Vagina (tissue), 2 donors: ENCODE data around the gene DCT. TPM values are rescaled to one million over a fixed set of nuclear protein-coding genes. Genes with fewer than 3 reads are reported as not detected.

Experiments
- DNase-seq, 2 donors: peaks; one replicate each; pipeline ENCODE4 v3.0.0-alpha.2; 2017; ENCODE audit errors: extremely low spot score in 2 of 2
- H3K27ac ChIP-seq: fragments of 200-600 bp; sonication (generic); one replicate; pipeline ENCODE4 v1.5.1; 2019
- H3K27me3 ChIP-seq: fragments of 200-600 bp; sonication (generic); one replicate; pipeline ENCODE4 v1.5.1; 2019
- H3K36me3 ChIP-seq, 2 donors: fragments of 200-600 bp; sonication (generic); one replicate each; pipeline ENCODE4 v1.5.1; 2017 to 2019
- H3K4me1 ChIP-seq: fragments of 200-600 bp; sonication (generic); one replicate; pipeline ENCODE4 v1.5.1; 2019
- H3K4me3 ChIP-seq, 2 donors: fragments of 200-600 bp; sonication (generic); 1 replicate in 1 of 2; 2 replicates in 1 of 2; pipeline ENCODE4 v1.5.1; 2016 to 2019
- H3K9me3 ChIP-seq: fragments of 200-600 bp; sonication (generic); one replicate; pipeline ENCODE4 v1.5.1; 2019
- POLR2A ChIP-seq, 2 donors: fragments of 450-650 bp; IDR thresholded peaks; one replicate each; pipeline ENCODE4 v1.6.1; 2017; ENCODE audit warnings: antibody characterized with exemption in 2 of 2, mild to moderate bottlenecking in 2 of 2, moderate library complexity in 2 of 2
- POLR2AphosphoS5 ChIP-seq, 2 donors: sonication (generic); formaldehyde crosslinking; IDR thresholded peaks; one replicate each; pipeline ENCODE4 v1.9.0; 2017; ENCODE audit warnings: antibody characterized with exemption in 2 of 2, mild to moderate bottlenecking in 2 of 2, low read depth in 1 of 2; ENCODE audit not compliant: insufficient read depth in 1 of 2
- intact Hi-C: fragments of 100-400 bp; cut with DNase I; formaldehyde crosslinking; loops from one replicate; pipeline ENCODE4 v1.15.1; 2023
- total RNA-seq: library from RNA; depleted of rRNA; stranded (reverse); fragments of >200 nt; gene quantifications from one replicate; pipeline ENCODE4 v1.2.3, GENCODE V29; 2016
- TF ChIP-seq, protein P1 (sequence below), 3 experiments: fragments of 450-650 bp in 2 of 3; fragments of 200-600 bp in 1 of 3; sonication (generic) in 1 of 3; IDR thresholded peaks; one replicate each; pipeline ENCODE4 v1.5.1; 2017 to 2019; ENCODE audit warnings: antibody characterized with exemption in 3 of 3, mild to moderate bottlenecking in 2 of 3, moderate library complexity in 2 of 3

DCT gene
- total RNA-seq, 1 donor from 2014 or later: not detected

DNA sequence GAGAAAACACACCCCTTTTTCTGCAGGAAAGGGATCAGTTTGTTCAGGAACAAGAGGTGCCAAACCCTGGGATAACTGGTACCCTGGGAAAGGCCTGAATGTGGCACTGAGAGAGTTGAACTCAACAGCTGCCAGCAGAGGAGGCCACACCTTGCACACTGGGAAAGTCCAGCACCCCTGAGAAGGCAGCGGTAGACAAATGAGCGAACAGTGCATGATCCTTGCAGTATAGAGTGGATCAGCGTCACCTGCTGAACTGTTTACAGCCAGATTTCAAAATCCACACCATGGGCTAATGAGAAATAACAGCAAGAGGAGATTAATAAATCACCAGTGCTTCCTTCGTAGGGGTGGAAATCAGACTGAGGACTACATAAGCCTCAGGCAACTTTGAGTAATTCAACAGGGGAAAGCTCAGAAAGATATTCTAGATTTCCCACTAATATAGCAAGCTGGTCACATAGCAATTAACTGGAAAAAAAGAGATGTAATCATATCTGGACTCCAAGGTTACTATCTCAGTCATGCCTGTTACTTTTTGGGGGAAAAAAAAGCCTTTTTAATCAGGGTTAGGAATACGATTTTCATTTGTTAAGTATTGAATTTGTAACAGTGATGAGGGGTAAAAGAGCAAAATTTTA, 52.0 kb downstream of the DCT start:
- H3K27ac ChIP-seq: no peak overlapping the region
- intact Hi-C loops: no loop called here
- no peak for DNase-seq
- no peak overlapping the region for H3K4me3 ChIP-seq
- H3K36me3 ChIP-seq: no peaks in the 10 kb centered on the region
- H3K27me3 ChIP-seq: no peaks in the 10 kb centered on the region
- TF ChIP-seq, protein P1, sequence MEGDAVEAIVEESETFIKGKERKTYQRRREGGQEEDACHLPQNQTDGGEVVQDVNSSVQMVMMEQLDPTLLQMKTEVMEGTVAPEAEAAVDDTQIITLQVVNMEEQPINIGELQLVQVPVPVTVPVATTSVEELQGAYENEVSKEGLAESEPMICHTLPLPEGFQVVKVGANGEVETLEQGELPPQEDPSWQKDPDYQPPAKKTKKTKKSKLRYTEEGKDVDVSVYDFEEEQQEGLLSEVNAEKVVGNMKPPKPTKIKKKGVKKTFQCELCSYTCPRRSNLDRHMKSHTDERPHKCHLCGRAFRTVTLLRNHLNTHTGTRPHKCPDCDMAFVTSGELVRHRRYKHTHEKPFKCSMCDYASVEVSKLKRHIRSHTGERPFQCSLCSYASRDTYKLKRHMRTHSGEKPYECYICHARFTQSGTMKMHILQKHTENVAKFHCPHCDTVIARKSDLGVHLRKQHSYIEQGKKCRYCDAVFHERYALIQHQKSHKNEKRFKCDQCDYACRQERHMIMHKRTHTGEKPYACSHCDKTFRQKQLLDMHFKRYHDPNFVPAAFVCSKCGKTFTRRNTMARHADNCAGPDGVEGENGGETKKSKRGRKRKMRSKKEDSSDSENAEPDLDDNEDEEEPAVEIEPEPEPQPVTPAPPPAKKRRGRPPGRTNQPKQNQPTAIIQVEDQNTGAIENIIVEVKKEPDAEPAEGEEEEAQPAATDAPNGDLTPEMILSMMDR (IDR thresholded peaks at IDR 0.05): no peak
- no peak for TF ChIP-seq POLR2AphosphoS5 (IDR thresholded peaks at IDR 0.05; ENCODE audit: insufficient read depth in 1 of 2, low read depth in 1 of 2)
- no peak for TF ChIP-seq POLR2A (IDR thresholded peaks at IDR 0.05)
- H3K4me1 ChIP-seq: no peaks in the 10 kb centered on the region
- no peaks in the 10 kb centered on the region for H3K9me3 ChIP-seq

- Histone ChIP-seq H3K4me3 (no peak overlapping the region), H3K27me3 (no peaks in the 10 kb centered on the region), H3K9me3 (no peaks in the 10 kb centered on the region), H3K36me3 (no peaks in the 10 kb centered on the region), H3K4me1 (peaks cover 6% of the 10 kb centered on the region), H3K27ac (no peak overlapping the region)
- DNase-seq: no peak
- no peak for TF ChIP-seq POLR2AphosphoS5 (IDR thresholded peaks at IDR 0.05; ENCODE audit: insufficient read depth in 1 of 2, low read depth in 1 of 2)
- TF ChIP-seq, protein P1 (IDR thresholded peaks at IDR 0.05): no peak
- no peak for TF ChIP-seq POLR2A (IDR thresholded peaks at IDR 0.05)
- intact Hi-C loops: no loop called here
Observed at GRCh38 chr13:94419925-94420305, 59.6 kb downstream of the DCT start.

- no peak overlapping the region for H3K4me3 ChIP-seq
- TF ChIP-seq, protein P1 (IDR thresholded peaks at IDR 0.05): no peak
- TF ChIP-seq POLR2AphosphoS5 (IDR thresholded peaks at IDR 0.05; ENCODE audit: insufficient read depth in 1 of 2, low read depth in 1 of 2) (no peak), POLR2A (IDR thresholded peaks at IDR 0.05) (no peak)
- no peaks in the 10 kb centered on the region for H3K9me3 ChIP-seq
- no peaks in the 10 kb centered on the region for H3K27me3 ChIP-seq
- DNase-seq: no peak
- H3K36me3 ChIP-seq: no peaks in the 10 kb centered on the region
- H3K27ac ChIP-seq: no peak overlapping the region
- intact Hi-C loops: no loop called here
- H3K4me1 ChIP-seq: peaks cover 6% of the 10 kb centered on the region
Observed at GRCh38 chr13:94419304-94419924, 60.1 kb downstream of the DCT start.

DNA sequence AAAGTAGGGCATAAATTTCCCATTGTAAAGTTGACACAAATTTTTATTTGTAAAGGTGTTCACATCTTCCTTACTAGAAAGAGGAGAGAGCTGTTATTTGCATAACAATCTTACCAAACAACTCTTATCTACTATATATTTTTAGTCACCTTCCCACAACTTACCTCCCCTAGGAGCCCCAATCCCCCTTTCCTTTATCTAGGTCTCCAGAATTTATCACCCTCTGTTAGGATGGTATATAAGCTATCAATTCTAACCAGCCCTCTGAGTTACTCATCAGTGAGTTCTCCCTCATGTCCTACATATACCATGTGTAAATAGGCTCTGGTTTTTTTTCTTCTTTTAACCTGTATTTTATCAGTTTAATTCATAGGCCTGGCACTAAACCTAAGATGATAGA, 62.2 kb downstream of the DCT start:
- no peak for DNase-seq

More for the DNA sequence above, 62.2 kb downstream of the DCT start:
- Histone ChIP-seq H3K36me3 (no peaks in the 10 kb centered on the region), H3K4me3 (no peak overlapping the region), H3K4me1 (peaks cover 6% of the 10 kb centered on the region), H3K27ac (no peak overlapping the region), H3K27me3 (no peaks in the 10 kb centered on the region), H3K9me3 (no peaks in the 10 kb centered on the region)
- intact Hi-C loops: no loop called here
- TF ChIP-seq POLR2AphosphoS5 (IDR thresholded peaks at IDR 0.05; ENCODE audit: insufficient read depth in 1 of 2, low read depth in 1 of 2): no peak
- TF ChIP-seq, protein P1 (IDR thresholded peaks at IDR 0.05): no peak
- no peak for TF ChIP-seq POLR2A (IDR thresholded peaks at IDR 0.05)
